OCI-LY3 (cell line): ENCODE results near the gene LIFR.

ENCODE experiments used
- H2AFZ ChIP-seq: fragments of 200-600, 300-600 bp; shearing (Covaris generic); 2 replicates; pipeline ENCODE4 v1.6.0; 2014; ENCODE audit warnings: antibody characterized with exemption, low read depth, low read length
- H3K27ac ChIP-seq: fragments of 200-600, 300-600 bp; sonication (generic); 2 replicates; pipeline ENCODE4 v1.5.1; 2014; ENCODE audit warnings: mild to moderate bottlenecking, low read length, moderate library complexity, mixed read lengths
- H3K27me3 ChIP-seq: fragments of 200-600, 300-600 bp; sonication (generic); 2 replicates; pipeline ENCODE4 v1.6.1; 2014; ENCODE audit warnings: low read depth, low read length, mixed read lengths
- H3K36me3 ChIP-seq: fragments of 200-600, 300-600 bp; sonication (generic); replicated peaks from 2 replicates; pipeline ENCODE3; 2014; ENCODE audit warnings: low read depth, low read length, mixed read lengths
- H3K4me1 ChIP-seq: fragments of 300-600, 200-600 bp; sonication (generic); 2 replicates; pipeline ENCODE4 v1.6.1; 2014; ENCODE audit warnings: low read length, mixed read lengths
- H3K4me2 ChIP-seq: fragments of 200-600, 300-600 bp; sonication (generic); 2 replicates; pipeline ENCODE4 v1.6.1; 2014; ENCODE audit warnings: low read length, mixed read lengths
- H3K4me3 ChIP-seq: fragments of 300-600, 200-600 bp; sonication (generic); 2 replicates; pipeline ENCODE4 v1.5.1; 2014; ENCODE audit warnings: antibody characterized with exemption, mild to moderate bottlenecking, low read length, moderate library complexity
- H3K79me2 ChIP-seq: fragments of 300-600, 200-600 bp; shearing (Covaris generic); 2 replicates; pipeline ENCODE4 v1.6.1; 2014; ENCODE audit warnings: mild to moderate bottlenecking, low read length, mixed read lengths
- H3K9ac ChIP-seq: fragments of 300-600, 200-600 bp; shearing (Covaris generic); 2 replicates; pipeline ENCODE4 v1.6.0; 2014; ENCODE audit warnings: mild to moderate bottlenecking, low read length, moderate library complexity
- H3K9me3 ChIP-seq: fragments of 200-600, 300-600 bp; shearing (Covaris generic); 2 replicates; pipeline ENCODE4 v1.6.1; 2014; ENCODE audit warnings: low read length, mixed read lengths; ENCODE audit not compliant: insufficient read depth
- H4K20me1 ChIP-seq: fragments of 200-600, 300-600 bp; sonication (generic); 2 replicates; pipeline ENCODE4 v1.6.1; 2016; ENCODE audit warnings: low read length, mixed read lengths; ENCODE audit not compliant: insufficient read depth
- EZH2phosphoT487 ChIP-seq: fragments of 200-600 bp; shearing (Covaris generic); IDR thresholded peaks from 2 replicates; pipeline ENCODE4 v1.6.1; 2018; ENCODE audit warnings: antibody characterized with exemption, mixed run types, low read depth
- TF ChIP-seq, protein P1 (sequence below): fragments of 200-600, 300-600 bp; sonication (generic); IDR thresholded peaks from 2 replicates; pipeline ENCODE4 v1.5.1; 2014; ENCODE audit warnings: antibody characterized with exemption, low read length, low read depth

LIFR gene

GRCh38 chr5:38582293-38582974, 26.0 kb upstream of the LIFR start:
- TF ChIP-seq EZH2phosphoT487: no peak
- TF ChIP-seq, protein P1, sequence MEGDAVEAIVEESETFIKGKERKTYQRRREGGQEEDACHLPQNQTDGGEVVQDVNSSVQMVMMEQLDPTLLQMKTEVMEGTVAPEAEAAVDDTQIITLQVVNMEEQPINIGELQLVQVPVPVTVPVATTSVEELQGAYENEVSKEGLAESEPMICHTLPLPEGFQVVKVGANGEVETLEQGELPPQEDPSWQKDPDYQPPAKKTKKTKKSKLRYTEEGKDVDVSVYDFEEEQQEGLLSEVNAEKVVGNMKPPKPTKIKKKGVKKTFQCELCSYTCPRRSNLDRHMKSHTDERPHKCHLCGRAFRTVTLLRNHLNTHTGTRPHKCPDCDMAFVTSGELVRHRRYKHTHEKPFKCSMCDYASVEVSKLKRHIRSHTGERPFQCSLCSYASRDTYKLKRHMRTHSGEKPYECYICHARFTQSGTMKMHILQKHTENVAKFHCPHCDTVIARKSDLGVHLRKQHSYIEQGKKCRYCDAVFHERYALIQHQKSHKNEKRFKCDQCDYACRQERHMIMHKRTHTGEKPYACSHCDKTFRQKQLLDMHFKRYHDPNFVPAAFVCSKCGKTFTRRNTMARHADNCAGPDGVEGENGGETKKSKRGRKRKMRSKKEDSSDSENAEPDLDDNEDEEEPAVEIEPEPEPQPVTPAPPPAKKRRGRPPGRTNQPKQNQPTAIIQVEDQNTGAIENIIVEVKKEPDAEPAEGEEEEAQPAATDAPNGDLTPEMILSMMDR: no peak
- Histone ChIP-seq H3K9ac (no peak overlapping the region), H3K9me3 (no peaks in the 10 kb centered on the region), H3K79me2 (no peaks in the 10 kb centered on the region), H2AFZ (no peak overlapping the region), H3K27ac (no peak overlapping the region), H4K20me1 (no peaks in the 10 kb centered on the region), H3K27me3 (no peaks in the 10 kb centered on the region), H3K36me3 (no peaks in the 10 kb centered on the region), H3K4me1 (no peaks in the 10 kb centered on the region), H3K4me3 (no peak overlapping the region), H3K4me2 (no peak overlapping the region)

DNA sequence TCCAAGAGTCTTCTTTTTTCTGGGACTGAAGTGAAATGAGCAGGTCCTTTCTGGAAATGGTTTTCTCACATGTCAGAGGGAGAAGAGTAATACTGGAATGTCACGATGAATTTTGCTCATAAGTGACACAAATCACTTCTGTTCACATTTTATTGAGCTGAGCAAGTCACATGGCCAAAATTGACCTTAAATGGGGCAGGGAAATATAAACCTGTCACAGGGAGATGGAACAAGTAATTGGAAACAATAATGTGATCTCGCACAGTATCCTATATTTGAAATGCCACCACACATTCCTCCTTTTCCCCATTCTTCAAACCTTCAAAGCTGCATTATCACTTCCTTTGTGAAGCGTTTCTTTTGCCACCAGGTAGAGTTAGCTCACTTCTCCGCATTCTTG, 25.2 kb upstream of the LIFR start:
- TF ChIP-seq, protein P1: no peak
- no peak for TF ChIP-seq EZH2phosphoT487
- no peak overlapping the region for H3K4me2 ChIP-seq
- H3K79me2 ChIP-seq: no peaks in the 10 kb centered on the region
- H4K20me1 ChIP-seq: no peaks in the 10 kb centered on the region
- no peaks in the 10 kb centered on the region for H3K9me3 ChIP-seq
- H3K27ac ChIP-seq: no peak overlapping the region
- no peak overlapping the region for H3K4me3 ChIP-seq
- H3K36me3 ChIP-seq: no peaks in the 10 kb centered on the region
- no peak overlapping the region for H2AFZ ChIP-seq
- H3K9ac ChIP-seq: no peak overlapping the region
- no peaks in the 10 kb centered on the region for H3K27me3 ChIP-seq
- H3K4me1 ChIP-seq: no peaks in the 10 kb centered on the region

GRCh38 chr5:38579105-38579504, 22.7 kb upstream of the LIFR start:
- no peak overlapping the region for H3K4me2 ChIP-seq
- no peak overlapping the region for H3K4me3 ChIP-seq
- H4K20me1 ChIP-seq: no peaks in the 10 kb centered on the region
- no peak overlapping the region for H3K9ac ChIP-seq
- no peaks in the 10 kb centered on the region for H3K27me3 ChIP-seq
- H3K9me3 ChIP-seq: no peaks in the 10 kb centered on the region
- no peaks in the 10 kb centered on the region for H3K36me3 ChIP-seq
- TF ChIP-seq EZH2phosphoT487: no peak
- TF ChIP-seq, protein P1: no peak
- H3K79me2 ChIP-seq: no peaks in the 10 kb centered on the region
- no peaks in the 10 kb centered on the region for H3K4me1 ChIP-seq
- H2AFZ ChIP-seq: no peak overlapping the region
- H3K27ac ChIP-seq: no peak overlapping the region

- no peaks in the 10 kb centered on the region for H3K27me3 ChIP-seq
- H3K79me2 ChIP-seq: no peaks in the 10 kb centered on the region
- no peak overlapping the region for H3K4me3 ChIP-seq
- no peak for TF ChIP-seq EZH2phosphoT487
- TF ChIP-seq, protein P1: no peak
- no peaks in the 10 kb centered on the region for H4K20me1 ChIP-seq
- no peak overlapping the region for H3K4me2 ChIP-seq
- no peak overlapping the region for H3K27ac ChIP-seq
- no peaks in the 10 kb centered on the region for H3K36me3 ChIP-seq
- no peaks in the 10 kb centered on the region for H3K4me1 ChIP-seq
- H3K9me3 ChIP-seq: no peaks in the 10 kb centered on the region
- H3K9ac ChIP-seq: no peak overlapping the region
- H2AFZ ChIP-seq: no peak overlapping the region
These were observed 20.7 kb upstream of the LIFR start for GRCh38 chr5:38576961-38577684.
